ENCODE results near the gene PTPRM.

The PTPRM gene

GRCh38 chr18:7630731-7631442 is 63.8 kb downstream of the PTPRM start:
- DNase-seq, result no peak

GRCh38 chr18:7632152-7633098 is 65.3 kb downstream of the PTPRM start:
- no peak for DNase-seq

GRCh38 chr18:7633171-7633570 is 66.1 kb downstream of the PTPRM start:
- DNase-seq, result peak; percentile 46

- DNase-seq, result no peak
These were observed 68.8 kb downstream of the PTPRM start for GRCh38 chr18:7635948-7636347.

GRCh38 chr18:7637269-7637668 is 70.2 kb downstream of the PTPRM start:
- DNase-seq, result no peak

- DNase-seq, result no peak
These were observed 71.2 kb downstream of the PTPRM start for GRCh38 chr18:7638321-7638720.

- DNase-seq, result no peak
These were observed 74.7 kb downstream of the PTPRM start for GRCh38 chr18:7641813-7642212.

GRCh38 chr18:7642331-7642890 is 75.3 kb downstream of the PTPRM start:
- DNase-seq, result peak; percentile 50

- peak; percentile 26 for DNase-seq
These were observed 78.6 kb downstream of the PTPRM start for GRCh38 chr18:7645756-7646155.

GRCh38 chr18:7646174-7646886 is 79.2 kb downstream of the PTPRM start:
- no peak for DNase-seq

GRCh38 chr18:7647500-7647899 is 80.4 kb downstream of the PTPRM start:
- DNase-seq, result no peak

- no peak for DNase-seq
These were observed 89.9 kb downstream of the PTPRM start for GRCh38 chr18:7657050-7657449.

GRCh38 chr18:7657937-7658336 is 90.8 kb downstream of the PTPRM start:
- DNase-seq, result no peak

- DNase-seq, result no peak
These were observed 91.6 kb downstream of the PTPRM start for GRCh38 chr18:7658701-7659100.

- DNase-seq, result no peak
These were observed 94.1 kb downstream of the PTPRM start for GRCh38 chr18:7661207-7661606.

GRCh38 chr18:7662866-7663265 is 95.8 kb downstream of the PTPRM start:
- DNase-seq, result no peak

- DNase-seq, result no peak
These were observed 96.5 kb downstream of the PTPRM start for GRCh38 chr18:7663366-7664312.

GRCh38 chr18:7666195-7666776 is 99.2 kb downstream of the PTPRM start:
- no peak for DNase-seq

GRCh38 chr18:7668392-7668791 is 101.3 kb downstream of the PTPRM start:
- no peak for DNase-seq

- no peak for DNase-seq
These were observed 102.2 kb downstream of the PTPRM start for GRCh38 chr18:7669361-7669760.

- DNase-seq, result no peak
These were observed 104.0 kb downstream of the PTPRM start for GRCh38 chr18:7671105-7671504.
